ENCODE data around the gene HDAC4.

Gene HDAC4

GRCh38 chr2:239246723-239247122 is 154.1 kb downstream of the HDAC4 start:
- no peak for DNase-seq

- no peak for DNase-seq
These were observed 154.7 kb downstream of the HDAC4 start for GRCh38 chr2:239245872-239246721.

- DNase-seq, result no peak
These were observed 155.7 kb downstream of the HDAC4 start for GRCh38 chr2:239245107-239245506.

DNA sequence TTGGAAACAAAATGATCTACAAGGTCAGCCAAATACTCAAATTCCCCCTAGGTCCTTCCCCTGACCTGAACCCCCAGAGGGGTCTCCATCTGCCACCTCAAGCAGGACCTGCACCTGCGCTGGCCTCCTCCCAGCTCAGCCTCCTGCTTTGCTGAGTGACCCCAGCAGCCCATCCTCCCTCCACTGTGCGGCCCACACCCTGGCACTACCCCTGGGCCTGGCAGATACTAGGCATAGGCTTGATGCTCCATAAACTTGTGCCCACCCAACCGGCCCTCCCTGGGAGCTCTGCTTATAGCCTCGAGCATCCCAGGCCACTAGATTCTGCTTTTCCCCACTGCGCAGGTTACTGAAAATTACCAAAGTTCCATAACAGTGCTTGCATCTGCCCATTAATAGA is 156.2 kb downstream of the HDAC4 start:
- no peak for DNase-seq

GRCh38 chr2:239241431-239241960 is 159.3 kb downstream of the HDAC4 start:
- no peak for DNase-seq

- DNase-seq, result no peak
These were observed 160.4 kb downstream of the HDAC4 start for GRCh38 chr2:239240414-239240881.

- DNase-seq, result no peak
These were observed 161.0 kb downstream of the HDAC4 start for GRCh38 chr2:239239607-239240413.

GRCh38 chr2:239238839-239239606 is 161.8 kb downstream of the HDAC4 start:
- no peak for DNase-seq

GRCh38 chr2:239238381-239238780 is 162.4 kb downstream of the HDAC4 start:
- DNase-seq, result no peak

GRCh38 chr2:239236808-239237205 is 164.0 kb downstream of the HDAC4 start:
- DNase-seq, result no peak

- DNase-seq, result no peak
These were observed 164.6 kb downstream of the HDAC4 start for GRCh38 chr2:239236043-239236807.

DNA sequence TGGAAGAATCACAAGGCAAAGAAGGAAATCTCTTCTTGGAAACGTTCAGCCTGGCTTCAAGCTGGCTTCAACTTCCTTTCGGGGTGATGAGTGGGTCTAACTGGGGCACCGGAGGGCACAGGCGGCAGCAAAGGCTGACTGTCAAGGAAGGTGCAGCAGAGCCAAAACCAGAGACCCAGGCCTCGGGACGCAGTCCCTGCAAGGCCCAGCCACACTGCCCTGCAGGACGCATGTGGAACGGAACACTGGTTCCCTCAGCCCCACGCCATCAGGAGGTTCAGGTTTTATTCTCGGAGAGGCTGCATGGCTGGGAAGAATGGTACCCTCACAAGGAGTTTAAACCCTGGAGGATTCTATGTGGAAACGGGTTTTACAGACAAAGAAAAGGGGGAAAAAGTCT is 165.5 kb downstream of the HDAC4 start:
- DNase-seq, result no peak

DNA sequence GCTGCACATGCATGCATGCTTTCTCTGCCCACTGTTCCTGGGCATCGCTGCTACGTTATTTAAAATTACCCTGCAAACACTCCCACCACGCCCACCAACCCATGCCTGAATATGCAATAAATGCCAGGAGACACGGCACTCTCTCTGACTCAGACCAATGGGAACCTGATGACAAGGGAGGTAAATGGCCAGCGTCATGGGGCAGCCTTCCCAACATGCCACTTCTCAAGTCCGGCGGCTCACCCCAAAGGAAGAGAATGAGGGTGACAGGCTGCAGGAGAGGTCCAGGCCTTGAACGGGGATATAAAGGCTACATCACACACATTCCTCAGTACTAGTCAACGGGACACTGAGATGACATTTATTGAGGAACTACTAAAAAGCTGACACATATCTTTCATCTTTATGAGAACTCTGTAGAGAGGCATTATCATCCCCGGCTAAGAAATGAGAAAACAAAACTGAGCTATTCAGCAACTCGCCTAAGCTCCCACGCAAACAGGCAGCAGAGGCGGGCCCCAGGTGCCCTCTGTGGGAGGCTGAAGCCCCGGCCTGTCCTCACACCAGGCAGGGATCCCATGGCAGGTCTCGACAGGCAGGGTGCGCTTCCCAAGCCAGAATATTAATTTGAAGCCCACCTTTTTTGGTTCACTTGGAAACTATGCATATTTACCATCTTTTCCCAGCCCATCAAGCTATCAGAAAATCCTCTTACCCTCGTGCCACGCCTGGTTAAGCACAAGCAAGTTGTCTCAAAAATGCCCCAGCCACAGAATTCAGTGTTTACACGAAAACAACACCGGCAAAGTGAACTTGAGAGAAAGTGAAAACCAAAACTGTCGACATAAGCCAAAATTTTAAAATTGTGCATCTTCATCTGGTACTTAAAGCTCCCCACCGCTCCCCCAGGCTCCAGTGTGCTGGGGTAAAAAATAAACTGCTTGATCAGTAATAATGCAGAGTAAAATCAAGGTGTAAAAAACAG is 166.3 kb downstream of the HDAC4 start:
- no peak for DNase-seq

DNA sequence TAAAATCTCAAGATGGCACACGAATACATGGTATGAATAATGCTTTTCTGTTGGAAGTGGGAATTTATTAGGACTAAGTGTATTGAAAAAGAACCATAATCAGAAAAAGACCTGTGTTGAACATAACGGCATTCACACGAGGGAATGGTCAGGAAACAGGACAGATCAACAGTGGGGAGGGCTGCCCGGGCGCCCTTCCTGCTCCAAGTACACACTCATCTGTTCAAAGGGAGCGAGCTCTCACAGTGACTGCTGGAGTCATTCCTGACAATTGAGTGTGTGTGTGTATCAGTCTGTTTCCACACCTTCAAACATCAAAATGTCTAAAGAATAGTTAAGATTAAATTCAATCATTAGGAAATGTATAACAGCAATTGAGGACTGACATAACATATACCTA is 167.2 kb downstream of the HDAC4 start:
- no peak for DNase-seq

- DNase-seq, result no peak
These were observed 168.6 kb downstream of the HDAC4 start for GRCh38 chr2:239232195-239232578.

- no peak for DNase-seq
These were observed 169.3 kb downstream of the HDAC4 start for GRCh38 chr2:239231231-239232194.

GRCh38 chr2:239230318-239231052 is 170.3 kb downstream of the HDAC4 start:
- no peak for DNase-seq

DNA sequence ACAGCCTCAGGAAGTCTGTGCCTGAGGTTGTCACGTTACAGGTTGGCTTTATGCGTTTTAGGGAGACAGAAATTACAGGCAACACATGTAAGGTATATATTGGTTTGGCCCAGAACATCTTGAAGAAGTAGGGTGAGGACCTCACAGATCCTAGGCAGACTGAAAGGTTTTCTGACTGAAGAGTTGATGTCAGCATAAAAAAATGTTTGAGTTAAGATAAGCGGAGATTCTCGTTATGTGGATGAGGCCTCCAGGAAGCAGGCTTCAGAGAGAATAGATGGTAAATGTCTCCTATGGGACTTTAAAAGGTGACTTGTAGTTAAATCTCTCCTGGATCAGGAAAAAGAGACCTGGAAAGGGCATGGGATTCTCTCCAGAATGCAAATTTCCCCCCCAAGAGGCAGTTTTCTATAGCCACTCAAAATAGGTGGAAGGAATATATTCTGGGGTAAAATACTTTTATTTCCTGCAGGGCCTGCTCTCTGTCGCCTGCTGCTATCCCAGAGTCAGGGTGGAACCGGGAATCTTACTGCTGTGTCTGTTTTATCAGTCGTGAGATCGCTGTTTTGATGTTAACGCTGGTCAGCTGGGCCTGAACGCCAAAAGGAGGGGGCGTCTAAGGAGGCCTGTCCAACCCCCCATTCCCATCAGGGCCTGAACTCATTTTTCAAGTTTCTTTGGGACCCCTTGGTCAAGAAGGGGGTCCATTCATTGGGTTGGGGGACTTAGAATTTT is 171.1 kb downstream of the HDAC4 start:
- DNase-seq, result no peak
